Hepatocyte (in vitro differentiated cells): Measurements from ENCODE around the gene ITPKB.

Experiments used
- EZH2 ChIP-seq: fragments of 200-600 bp; sonication (generic); IDR thresholded peaks from 2 replicates; pipeline ENCODE4 v1.6.1; 2016; ENCODE audit warnings: antibody characterized with exemption, mild to moderate bottlenecking, borderline replicate concordance
- TF ChIP-seq, protein P1 (sequence below): fragments of 200-600 bp; sonication (generic); IDR thresholded peaks from 2 replicates; pipeline ENCODE4 v1.5.1; 2016; ENCODE audit warnings: antibody characterized with exemption, mild to moderate bottlenecking; ENCODE audit not compliant: poor library complexity

DNA sequence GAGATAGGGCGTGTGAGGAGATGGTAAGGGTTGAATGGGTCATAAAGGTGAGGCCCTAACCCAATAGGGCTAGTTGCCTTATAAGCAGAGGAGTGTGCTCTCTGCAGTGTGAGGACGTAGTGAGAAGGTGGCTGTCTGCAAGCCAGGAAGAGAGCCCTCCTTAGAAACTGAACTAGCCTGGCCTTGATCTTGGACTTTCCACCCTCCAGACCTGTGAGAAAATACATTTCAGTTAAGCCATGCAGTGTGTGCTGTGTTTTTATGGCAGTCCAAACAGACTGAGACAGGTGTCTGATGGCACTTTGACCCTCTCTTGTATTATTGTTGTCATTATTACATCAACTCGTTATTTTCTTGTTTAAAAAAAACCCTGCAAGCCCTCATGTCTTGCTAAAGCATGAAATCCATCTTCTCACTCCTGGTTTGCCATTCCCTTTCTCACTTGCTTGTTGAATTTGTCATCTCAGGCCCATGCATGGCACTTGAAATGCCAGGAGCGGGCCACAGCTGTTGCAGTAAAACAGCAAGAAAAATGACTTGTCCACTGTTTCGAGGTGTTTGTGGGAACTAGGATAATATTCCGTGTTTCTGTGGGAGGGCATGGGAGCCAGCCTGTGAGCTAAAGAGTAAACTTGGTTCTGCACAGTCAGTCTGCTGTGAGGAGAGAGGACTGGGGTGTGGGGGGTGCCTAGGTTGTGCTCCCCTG, 111.9 kb downstream of the ITPKB start:
- TF ChIP-seq, protein P1, sequence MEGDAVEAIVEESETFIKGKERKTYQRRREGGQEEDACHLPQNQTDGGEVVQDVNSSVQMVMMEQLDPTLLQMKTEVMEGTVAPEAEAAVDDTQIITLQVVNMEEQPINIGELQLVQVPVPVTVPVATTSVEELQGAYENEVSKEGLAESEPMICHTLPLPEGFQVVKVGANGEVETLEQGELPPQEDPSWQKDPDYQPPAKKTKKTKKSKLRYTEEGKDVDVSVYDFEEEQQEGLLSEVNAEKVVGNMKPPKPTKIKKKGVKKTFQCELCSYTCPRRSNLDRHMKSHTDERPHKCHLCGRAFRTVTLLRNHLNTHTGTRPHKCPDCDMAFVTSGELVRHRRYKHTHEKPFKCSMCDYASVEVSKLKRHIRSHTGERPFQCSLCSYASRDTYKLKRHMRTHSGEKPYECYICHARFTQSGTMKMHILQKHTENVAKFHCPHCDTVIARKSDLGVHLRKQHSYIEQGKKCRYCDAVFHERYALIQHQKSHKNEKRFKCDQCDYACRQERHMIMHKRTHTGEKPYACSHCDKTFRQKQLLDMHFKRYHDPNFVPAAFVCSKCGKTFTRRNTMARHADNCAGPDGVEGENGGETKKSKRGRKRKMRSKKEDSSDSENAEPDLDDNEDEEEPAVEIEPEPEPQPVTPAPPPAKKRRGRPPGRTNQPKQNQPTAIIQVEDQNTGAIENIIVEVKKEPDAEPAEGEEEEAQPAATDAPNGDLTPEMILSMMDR: no peak
- TF ChIP-seq EZH2: no peak
